ENCODE results near the gene NAALADL1. TPM values are rescaled to one million over a fixed set of nuclear protein-coding genes. Genes with fewer than 3 reads are reported as not detected.

NAALADL1 gene
- total and polyA plus RNA-seq, 9 of the 15 experiments (the other 6 are each of a cell fraction or from before 2014, with no cell fraction given), result 0.06 to 0.72 (median 0.22) TPM; not detected in 4

GRCh38 chr11:65078786-65079342 lies 20.5 kb upstream of the NAALADL1 start:
- Histone ChIP-seq H3K9ac (ENCODE audit: insufficient read depth in 1 of 2, low read depth in 2 of 2, low read length in 2 of 2) (peak overlapping the region in 1 of 2 experiments; percentile 59; a peak in 3 of 4 replicates), H3K4me2 (ENCODE audit: insufficient read depth, low read length) (no peak overlapping the region), H3K79me2 (ENCODE audit: control insufficient read depth, insufficient read depth, low read length) (peaks cover 60% of the 10 kb centered on the region), H3K27me3 (ENCODE audit: control insufficient read depth in 2 of 2, insufficient read depth in 2 of 2, low read length in 2 of 2) (no peaks in the 10 kb centered on the region; a peak in 1 of 5 replicates), H3K9me1 (ENCODE audit: control insufficient read depth, insufficient read depth, low read length) (no peaks in the 10 kb centered on the region), H3K9me3 (replicated peaks; ENCODE audit: control insufficient read depth, insufficient read depth, low read depth, low read length) (no peaks in the 10 kb centered on the region), H3K27ac (ENCODE audit: extremely low read depth, low read depth, low read length) (peak overlapping the region; percentile 16; the same call in 1 of the 3 replicates), H3K36me3 (ENCODE audit: control insufficient read depth, insufficient read depth, low read length) (peaks cover 74% of the 10 kb centered on the region), H2AFZ (ENCODE audit: low read depth, low read length) (no peak overlapping the region), H4K20me1 (replicated peaks; ENCODE audit: control insufficient read depth, insufficient read depth, low read length) (peaks cover 6% of the 10 kb centered on the region; the same call in 1 of the 2 replicates), H3K4me1 (replicated peaks in 1 of 2; ENCODE audit: control insufficient read depth in 2 of 2, insufficient read depth in 2 of 2, low read length in 2 of 2) (peaks cover 20 to 23% of the 10 kb centered on the region in 2 experiments; a peak in 4 of 5 replicates), H3K4me3 (no peak overlapping the region)
- DNase-seq (ENCODE audit: extremely low read depth in 1 of 4, low spot score in 3 of 4), result no peak
- no peak; the same call in 2 of the 3 replicates for ATAC-seq
- in situ Hi-C loops (cut with MboI), result no loop called here
- no peak for FAIRE-seq
- TF ChIP-seq CHD7 (IDR thresholded peaks at IDR 0.05; ENCODE audit: low read depth, low read length), result no peak
- peak; percentile 54 to 89 (median 67) for TF ChIP-seq YY1 (IDR thresholded peaks at IDR 0.05; ENCODE audit: borderline replicate concordance in 1 of 3, control insufficient read depth in 1 of 3, extremely low read depth in 1 of 3, insufficient read depth in 3 of 3, insufficient read length in 1 of 3, insufficient replicate concordance in 2 of 3, low read depth in 1 of 3, low read length in 2 of 3)
- peak; percentile 39 for TF ChIP-seq RBFOX2 (IDR thresholded peaks at IDR 0.05; ENCODE audit: low read depth, low read length)
- TF ChIP-seq ZFX (CRISPR knock-in tag; IDR thresholded peaks at IDR 0.05), result 0 out of 2 replicates have a peak, but pooled peaks have one; percentile 7
- no peak for TF ChIP-seq ZNF766 (CRISPR knock-in tag; conservative IDR thresholded peaks at IDR 0.05)
- no TSS peak for BruUV-seq (replicated peaks)
- intact Hi-C loops (cut with micrococcal nuclease), result loop anchor here (1.0 kb wide), 1 partner anchor 65 kb away; the partner anchor contains the start of gene ARL2
- WGBS (ENCODE audit: insufficient coverage, low coverage, missing lambda C conversion rate), result 78% methylated on average over 8 of the region's 9 CpGs
- ChIA-PET POLR2A (interaction anchor here (0.9 to 2.0 kb wide), 6 partner anchors 9 to 31 kb away, joined by 3 to 5 read pairs (median 3); no protein-coding TSS in a partner anchor), CTCF (ENCODE audit: low intra/inter-chr PET ratio) (interaction anchor here (1.6 to 3.0 kb wide), 2 partner anchors 65 to 232 kb away, joined by 5 to 18 read pairs; partner anchors contain the start of gene ARL2)

Measured in K562 (cell line).